HG02610 (cell line): ENCODE data around the gene DPF3.

Source experiments
- ATAC-seq: cut with Tn5 transposase; IDR thresholded peaks from one replicate; pipeline ENCODE4 v1.9.1; 2021; ENCODE audit warnings: mild to moderate bottlenecking, moderate library complexity; ENCODE audit not compliant: unreplicated experiment

The DPF3 gene

DNA sequence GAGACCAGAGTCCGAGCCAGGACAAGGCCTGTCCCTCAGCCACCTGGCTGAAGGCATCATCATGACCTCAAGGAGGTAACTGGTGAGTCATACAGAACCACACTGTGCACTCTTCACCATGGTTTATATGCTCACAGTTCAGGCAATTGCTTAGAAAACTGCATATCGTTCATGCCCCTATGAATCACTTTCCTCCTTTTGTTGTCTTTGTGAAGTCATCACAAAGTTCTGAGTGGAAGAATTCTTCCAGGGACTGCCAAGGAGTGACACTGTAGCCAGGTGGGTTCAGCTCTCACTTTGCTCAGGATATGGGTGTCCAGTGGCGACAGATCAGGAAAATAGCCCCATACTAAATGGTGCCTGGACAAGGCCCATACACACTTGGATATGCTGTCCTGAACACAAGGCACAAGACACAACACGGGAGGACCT is 92.5 kb downstream of the DPF3 start:
- no peak for ATAC-seq

DNA sequence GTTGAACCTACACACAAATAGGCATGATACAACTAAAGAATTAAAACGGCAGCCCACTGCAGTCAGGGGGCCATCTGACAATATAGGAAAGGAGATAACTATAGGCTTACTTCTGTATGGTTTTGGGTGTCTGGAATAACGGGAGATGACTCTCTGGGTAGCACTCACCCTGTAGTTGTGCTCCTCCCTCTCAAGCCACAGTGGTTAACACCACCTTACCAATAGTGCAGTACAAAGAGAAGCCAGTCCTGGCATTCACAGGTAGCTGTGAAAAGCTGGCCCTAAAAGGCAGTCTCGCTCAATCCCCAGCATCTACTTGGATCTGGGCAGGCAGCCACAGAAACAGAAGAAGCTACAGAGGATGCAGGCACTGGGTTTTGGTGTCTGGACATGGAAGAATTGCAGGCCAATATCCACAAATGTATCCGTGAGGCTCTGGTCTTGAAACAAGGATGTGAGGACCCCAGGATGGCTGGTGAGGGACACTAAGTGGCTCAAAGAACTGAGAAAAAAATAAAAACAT is 93.0 kb downstream of the DPF3 start:
- ATAC-seq = no peak

DNA sequence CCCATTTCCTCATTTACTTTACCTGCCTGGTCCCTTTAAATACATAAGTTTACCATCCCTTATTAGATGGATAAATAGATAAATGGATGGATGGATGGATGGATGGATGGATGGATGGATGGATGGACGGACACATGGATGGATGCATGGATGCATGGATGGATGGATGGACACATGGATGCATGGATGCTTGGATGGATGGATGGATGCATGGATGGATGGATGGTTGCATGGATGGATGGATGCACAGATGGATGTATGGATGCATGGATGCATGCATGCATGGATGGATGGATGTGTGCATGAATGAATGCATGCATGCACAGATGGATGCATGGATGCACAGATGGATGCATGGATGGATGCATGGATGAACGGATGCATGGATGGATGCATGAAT is 93.6 kb downstream of the DPF3 start:
- no peak for ATAC-seq

- no peak for ATAC-seq
Observed at GRCh38 chr14:72796935-72797334, 97.0 kb downstream of the DPF3 start.

DNA sequence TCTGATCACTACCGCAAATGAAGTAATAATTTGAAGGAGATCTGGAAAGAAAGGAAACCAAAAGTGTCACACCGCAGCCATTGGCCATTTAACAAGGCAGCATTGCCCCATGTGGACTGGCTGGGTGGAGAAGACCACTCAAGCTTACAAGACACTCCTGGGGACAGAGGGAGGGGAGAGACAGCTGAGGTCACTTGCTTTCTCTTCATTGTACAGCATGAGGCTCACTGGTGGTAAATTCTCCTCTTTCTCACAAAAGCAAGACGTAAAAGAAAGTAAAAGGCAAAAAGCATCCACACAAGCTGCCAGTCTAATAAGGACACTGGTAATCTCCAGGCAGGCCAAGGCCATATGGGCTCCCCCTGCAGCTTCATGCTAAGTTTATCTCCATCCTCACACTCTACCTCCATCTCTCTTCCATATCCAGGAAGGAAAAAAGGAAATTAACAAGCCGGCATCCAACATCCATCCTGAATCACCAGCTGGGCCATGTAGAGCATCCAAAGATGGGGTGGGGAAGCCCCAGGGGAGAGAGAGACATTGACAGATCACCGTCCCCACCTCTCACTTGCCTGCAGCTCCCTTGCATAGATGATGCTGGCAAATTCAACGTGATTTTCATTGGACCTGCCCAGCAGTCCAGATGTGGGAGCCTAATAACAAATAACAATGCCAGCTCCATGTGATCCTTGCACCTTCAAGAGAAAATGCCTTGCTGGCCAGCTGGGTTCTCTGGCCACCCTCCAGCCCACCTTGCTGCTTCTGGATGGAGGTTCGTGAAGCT is 100.6 kb downstream of the DPF3 start:
- no peak for ATAC-seq

DNA sequence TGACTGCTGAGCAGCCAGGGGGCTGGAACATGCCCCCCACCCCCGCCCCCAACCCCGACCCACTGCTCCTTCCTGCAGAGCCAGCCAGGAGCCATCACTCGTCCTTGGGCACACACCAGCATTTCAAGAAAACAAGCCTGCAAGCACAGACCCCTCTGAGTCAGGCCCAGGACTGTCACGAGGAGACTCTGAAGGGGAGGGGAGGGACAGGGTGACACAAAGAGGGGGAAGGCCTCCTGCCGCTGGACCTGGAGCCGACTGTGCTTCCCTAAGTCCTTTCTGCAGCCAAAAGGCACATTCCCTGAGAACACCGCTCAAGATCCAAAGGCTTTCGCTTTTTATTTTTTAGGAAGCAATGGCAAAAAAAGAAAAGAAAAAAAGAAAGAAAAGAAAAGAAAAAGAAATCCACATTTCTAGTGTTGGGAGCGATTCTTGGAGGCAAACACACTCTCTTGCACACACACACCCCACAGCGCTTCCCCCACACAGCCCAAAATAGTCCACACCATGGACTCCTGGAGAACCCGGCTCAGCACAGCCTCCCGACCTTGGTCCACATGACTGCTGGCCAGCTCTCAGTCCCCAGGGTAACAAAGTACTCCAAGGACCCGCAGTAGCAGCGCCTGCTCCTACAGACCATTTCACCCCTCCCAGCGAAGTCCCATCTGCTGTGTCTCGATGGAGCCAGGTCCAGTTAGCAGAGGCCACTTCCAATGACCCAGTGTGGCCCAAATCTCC is 101.7 kb downstream of the DPF3 start:
- no peak for ATAC-seq

DNA sequence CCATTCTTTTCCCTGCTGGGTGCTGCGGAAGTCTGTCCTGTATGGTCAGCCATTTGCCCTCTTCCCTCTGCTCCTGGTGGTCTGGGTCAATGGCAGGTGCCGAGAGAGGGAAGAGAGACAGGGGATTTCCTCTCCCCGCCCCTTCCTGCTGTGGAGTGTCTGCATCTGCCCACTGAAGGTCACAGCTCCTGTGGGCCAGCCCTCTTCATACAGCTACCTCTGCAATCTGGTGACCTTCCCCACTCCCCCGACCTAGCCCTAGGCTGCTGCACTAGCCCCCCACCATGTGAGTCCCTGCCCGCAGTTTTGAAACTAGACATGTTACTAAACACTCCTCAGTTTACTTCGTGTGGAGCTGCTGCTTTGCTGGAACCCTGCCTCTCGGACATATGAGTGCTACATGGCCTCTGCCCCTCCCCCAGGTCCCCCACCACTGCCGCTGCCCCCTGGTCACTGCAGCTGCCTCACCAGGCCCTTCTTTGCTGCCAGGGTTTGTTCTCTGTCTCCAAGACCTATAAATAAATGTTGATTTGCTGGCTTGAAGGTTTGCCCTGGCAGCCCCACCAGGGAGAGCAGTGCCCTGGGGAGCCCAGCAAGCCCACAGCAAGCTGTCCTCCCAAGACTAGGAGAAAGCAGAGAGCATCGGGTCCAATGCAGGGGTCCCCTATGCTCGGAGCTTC is 102.9 kb downstream of the DPF3 start:
- ATAC-seq = no peak

DNA sequence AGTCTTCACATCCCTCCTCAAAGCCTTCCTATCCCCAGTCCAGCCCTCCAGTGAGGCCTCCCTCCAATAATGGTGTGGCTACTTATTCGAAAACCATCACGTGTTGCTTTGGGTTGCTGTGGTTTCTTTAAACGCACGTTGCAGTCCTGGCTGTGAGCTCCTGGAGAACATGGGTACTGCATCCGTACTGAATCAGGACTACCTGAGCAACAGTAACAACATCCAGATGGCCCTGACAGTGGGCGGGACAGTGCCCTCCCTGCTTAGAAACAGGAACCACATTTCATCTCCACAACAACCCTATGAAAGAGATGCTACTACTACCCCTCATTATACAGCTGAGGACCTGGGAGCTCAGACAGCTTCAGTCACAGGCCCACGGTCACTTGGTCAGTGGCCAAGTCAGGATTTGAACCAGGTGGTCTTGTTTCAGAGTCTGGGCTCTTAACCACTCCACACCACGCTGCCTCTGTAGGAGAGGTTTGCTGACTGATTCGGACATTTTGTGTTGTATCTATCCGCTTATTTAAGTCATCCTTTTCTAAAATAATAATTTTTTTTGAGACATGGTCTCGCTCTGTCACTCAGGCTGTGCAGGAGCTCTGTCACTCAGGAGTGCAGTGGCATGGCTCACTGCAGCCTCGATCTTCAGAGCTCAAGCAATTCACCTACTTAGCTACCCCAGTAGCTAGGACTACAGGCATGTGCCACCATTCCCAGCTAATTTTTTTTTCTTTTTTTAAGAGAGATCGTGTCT is 104.8 kb downstream of the DPF3 start:
- no peak for ATAC-seq

DNA sequence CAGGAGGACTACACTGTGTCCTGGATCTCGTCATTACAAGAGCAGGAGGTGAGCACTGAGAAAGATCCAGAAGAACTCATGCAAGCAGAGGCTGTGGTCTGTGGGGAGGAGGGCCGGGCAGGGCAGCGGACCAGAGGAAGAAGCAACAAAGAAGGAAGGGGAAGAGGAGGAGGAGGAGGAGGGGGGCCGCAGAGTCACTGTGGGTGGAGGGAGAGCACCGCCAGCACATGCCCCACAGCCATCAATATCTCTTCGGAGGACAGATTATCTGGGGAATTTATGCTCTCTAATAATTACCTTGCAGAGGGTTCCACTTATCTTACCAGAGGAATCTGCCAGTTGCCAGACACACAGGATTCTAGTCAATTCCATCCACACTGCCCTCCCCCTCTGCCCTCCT is 105.6 kb downstream of the DPF3 start:
- ATAC-seq = no peak

DNA sequence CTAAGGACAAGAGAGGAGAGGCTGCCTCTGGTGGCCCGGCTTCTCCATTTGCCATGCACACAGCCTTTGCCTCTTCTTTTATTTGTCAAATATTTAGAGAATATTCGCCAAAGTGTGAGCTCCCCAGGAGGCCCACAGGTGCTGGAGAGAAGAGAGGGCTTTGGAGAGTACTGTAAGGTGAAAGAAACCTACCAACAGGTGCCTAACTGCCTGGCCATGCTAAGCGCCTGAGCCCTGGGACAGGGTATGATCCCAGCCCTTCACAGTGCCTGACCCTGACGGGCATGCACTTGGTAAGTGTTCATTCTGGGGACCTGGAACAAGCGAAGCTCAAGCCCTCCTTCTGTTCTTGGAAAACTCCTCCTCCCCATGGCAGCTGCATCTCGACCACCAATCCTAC is 106.1 kb downstream of the DPF3 start:
- no peak for ATAC-seq

DNA sequence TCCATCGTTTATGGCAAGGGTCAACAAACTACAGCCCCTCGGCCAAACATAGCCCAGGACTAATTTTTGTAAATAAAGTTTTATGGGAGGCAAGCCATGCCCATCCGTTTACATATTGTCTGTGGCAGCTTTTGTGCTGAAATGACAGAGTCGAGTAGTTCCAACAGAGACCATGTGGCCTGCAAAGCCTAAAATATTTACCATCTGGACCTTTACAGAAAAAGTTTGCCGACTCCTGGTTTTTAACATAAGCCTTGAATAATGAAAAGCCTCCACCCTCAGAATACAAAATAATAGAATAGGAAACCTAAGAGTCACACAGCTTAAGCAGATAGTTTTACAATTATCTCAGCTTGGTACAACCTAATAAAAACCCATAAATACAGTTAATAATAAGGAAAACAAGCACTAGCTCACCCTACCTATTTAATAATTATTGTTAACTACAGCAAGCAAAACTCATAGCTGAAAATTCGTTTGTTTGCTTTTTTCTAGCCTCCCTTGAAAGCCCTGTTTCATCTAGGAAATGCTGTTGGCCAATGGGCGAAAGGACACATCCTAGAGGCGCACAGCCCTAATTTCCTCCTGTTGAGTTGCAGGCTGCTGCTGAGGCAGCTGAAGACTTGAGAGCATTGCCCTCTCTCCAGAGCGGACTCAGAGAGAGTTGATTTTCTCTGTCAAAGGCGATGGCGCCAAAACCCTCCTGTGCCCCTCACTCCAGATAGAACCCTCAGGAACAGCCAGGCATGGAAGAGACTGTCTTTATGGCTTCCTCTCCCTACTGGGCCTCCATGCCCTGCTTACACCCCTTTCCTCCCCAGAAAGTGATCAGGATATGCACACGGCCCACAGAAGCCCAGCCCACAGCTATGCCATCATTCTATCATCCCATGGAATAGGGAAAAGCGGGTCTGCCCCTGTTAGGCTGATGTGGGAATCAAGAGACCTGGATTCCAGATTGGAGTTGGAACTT is 107.2 kb downstream of the DPF3 start:
- no peak for ATAC-seq

DNA sequence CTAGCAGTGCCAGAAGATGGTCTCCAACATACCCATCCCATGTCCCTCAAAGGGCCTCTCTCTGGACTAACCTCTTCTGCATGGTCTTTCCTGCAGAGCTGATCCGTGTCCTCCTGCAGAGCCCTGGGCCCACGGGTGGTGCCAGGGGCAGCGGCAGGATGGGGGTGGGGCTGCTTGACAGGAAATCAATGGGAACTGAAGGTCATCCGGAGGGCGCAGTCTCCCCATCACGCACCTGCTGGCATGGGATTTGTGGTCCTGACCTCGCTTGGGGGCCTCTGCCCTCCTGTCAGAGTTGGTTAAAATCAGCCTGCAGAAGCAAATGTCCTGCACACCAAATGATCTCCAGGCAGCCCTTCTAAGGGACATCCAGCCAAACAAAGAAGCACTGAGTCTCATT is 110.2 kb downstream of the DPF3 start:
- no peak for ATAC-seq

DNA sequence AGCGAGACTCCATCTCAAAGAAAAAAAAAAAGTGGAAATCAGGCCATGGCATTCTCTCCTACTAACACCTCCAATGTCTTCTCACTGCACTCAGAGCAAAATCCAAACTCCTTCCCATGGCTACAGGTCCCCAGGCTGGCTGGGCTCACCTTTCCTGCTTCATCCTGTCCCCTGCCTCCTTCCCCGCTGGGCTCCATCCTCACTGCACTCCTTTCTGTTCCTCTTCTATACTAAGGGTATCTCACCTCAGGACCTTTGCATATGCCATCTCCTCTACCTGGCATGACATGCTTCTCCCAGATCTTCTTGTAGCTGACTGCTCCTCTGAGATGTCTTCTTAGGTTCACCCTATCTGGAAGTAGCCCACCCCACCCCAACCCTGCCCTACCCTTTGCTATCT is 111.1 kb downstream of the DPF3 start:
- no peak for ATAC-seq

DNA sequence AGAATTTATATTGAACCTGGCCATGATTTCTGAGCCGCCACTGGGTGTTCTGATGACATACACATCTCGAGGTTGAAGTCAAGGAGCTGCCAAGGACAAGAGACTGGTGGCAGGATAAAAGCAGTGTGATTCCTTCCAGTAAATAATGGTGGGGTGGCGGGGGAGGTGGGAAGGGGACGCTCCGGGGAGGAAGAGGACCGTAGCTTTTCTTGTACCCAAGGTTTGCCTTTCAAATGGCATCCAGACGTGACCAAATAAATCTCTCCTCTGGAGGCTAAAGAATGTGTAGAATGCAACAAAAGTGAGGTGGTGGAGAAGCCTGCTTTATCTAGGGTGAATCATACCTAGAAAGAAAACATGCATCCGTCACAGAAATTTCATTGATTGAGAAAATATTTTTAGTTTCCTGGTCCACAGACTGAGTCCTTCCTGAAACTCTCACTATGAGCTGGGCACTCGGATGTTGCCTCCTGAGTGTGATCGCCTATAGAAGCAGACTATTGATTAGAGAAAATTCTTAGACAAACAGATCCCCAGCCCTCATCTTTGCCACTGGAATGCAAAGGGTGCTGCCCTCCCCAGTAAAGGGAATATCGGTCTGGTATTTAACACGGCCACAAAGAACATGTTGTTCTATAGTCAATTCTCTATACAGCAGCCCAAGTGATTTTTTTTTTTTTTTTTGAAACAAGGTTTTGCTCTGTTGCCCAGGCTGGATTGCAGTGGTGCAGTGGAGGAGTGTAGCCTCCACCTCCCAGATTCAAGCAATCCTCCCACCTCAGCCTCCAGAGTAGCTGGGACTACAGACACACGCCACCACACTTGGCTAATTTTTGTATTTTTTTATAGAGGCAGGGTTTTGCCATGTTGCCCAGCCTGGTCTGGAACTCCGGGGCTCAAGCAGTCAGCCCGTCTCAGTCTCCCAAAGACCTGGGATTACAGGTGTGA is 112.1 kb downstream of the DPF3 start:
- ATAC-seq = no peak

GRCh38 chr14:72780751-72781150 is 113.2 kb downstream of the DPF3 start:
- no peak for ATAC-seq

- no peak for ATAC-seq
Observed at GRCh38 chr14:72779679-72780078, 114.2 kb downstream of the DPF3 start.

DNA sequence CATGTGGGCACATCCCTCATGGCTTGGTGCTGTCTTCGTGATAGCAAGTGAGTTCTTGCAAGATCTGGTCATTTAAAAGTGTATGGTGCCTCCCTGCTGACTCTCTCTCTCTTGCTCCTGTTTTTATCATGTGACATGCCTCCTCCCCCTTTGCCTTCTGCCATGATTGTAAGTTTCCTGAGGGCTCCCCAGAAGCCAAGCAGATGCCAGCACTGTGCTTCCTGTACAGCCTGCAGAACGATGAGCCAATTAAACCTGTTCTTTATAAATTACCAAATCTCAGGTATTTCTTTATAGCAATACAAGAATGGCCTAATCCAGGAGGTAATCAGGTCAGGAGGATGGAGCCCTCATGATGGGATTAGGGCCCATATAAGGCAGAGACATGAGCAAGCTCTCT is 116.3 kb downstream of the DPF3 start:
- no peak for ATAC-seq

- ATAC-seq = no peak
Observed at GRCh38 chr14:72776701-72777261, 117.1 kb downstream of the DPF3 start.
